Activated T-helper 1 cell treated with anti-CD3 and anti-CD28 coated beads, Interleukin-12 subunit alpha, Interleukin-12 subunit beta, Interleukin-2, Interleukin-4 antibody, amounts not matched to agents 30 ng/mL and 10 ng/mL and 1 ng/mL, durations not matched to agents 14 hours and 24 hours and 36 hours (primary cell): ENCODE data around the gene BRWD1. TPM values are rescaled to one million over a fixed set of nuclear protein-coding genes. Genes with fewer than 3 reads are reported as not detected.
"Not testable (repeated sequence)": the region's sequence is repeated elsewhere in the genome, so short reads cannot be mapped to it uniquely, and the experiment has no call there.

Source experiments
- DNase-seq: peaks from one replicate; pipeline ENCODE4 v3.0.0; 2021; ENCODE audit warnings: low spot score
- H3K27ac Mint-ChIP-seq: one replicate; pipeline ENCODE4 v1.8.0; 2021; ENCODE audit warnings: mild to moderate bottlenecking, mixed read lengths
- H3K27me3 Mint-ChIP-seq: one replicate; pipeline ENCODE4 v1.8.0; 2022; ENCODE audit warnings: mild to moderate bottlenecking, moderate library complexity, mixed read lengths; ENCODE audit not compliant: insufficient read depth
- H3K36me3 Mint-ChIP-seq: one replicate; pipeline ENCODE4 v1.8.0; 2021; ENCODE audit warnings: low read depth, mixed read lengths
- H3K4me1 Mint-ChIP-seq: one replicate; pipeline ENCODE4 v1.8.0; 2021; ENCODE audit warnings: low read depth, mixed read lengths
- H3K4me3 Mint-ChIP-seq: one replicate; pipeline ENCODE4 v1.8.0; 2021; ENCODE audit warnings: mild to moderate bottlenecking, moderate library complexity, mixed read lengths
- H3K9me3 Mint-ChIP-seq: one replicate; pipeline ENCODE4 v1.8.0; 2021; ENCODE audit warnings: mixed read lengths
- intact Hi-C: fragments of 100-400 bp; cut with micrococcal nuclease; formaldehyde crosslinking; loops from one replicate; pipeline ENCODE4 v1.15.1; 2024
- total RNA-seq: library from RNA; stranded (reverse); gene quantifications from 2 replicates; pipeline ENCODE4 v1.2.3, GENCODE V29; 2022

The BRWD1 gene
- total RNA-seq, 1 donor from 2014 or later: 34.7 TPM

GRCh38 chr21:39141502-39141901, 171.9 kb downstream of the BRWD1 start:
- intact Hi-C loops: no loop called here
- Mint-ChIP-seq H3K36me3 (no peaks in the 10 kb centered on the region), H3K4me3 (no peak overlapping the region), H3K4me1 (no peaks in the 10 kb centered on the region), H3K27me3 (peaks cover 2% of the 10 kb centered on the region), H3K27ac (no peak overlapping the region), H3K9me3 (peaks cover 5% of the 10 kb centered on the region)
- DNase-seq: no peak

- Mint-ChIP-seq H3K4me1 (no peaks in the 10 kb centered on the region), H3K4me3 (no peak overlapping the region), H3K27me3 (peaks cover 2% of the 10 kb centered on the region), H3K9me3 (no peaks in the 10 kb centered on the region), H3K36me3 (no peaks in the 10 kb centered on the region), H3K27ac (no peak overlapping the region)
- no peak for DNase-seq
- intact Hi-C loops: loop anchor here (1.0 to 5.0 kb wide), 5 partner anchors 220 to 632 kb away; partner anchors contain the start of gene ETS2
Observed at GRCh38 chr21:39137248-39138178, 175.9 kb downstream of the BRWD1 start.

GRCh38 chr21:39136711-39137110, 176.7 kb downstream of the BRWD1 start:
- Mint-ChIP-seq H3K4me3 (no peak overlapping the region), H3K36me3 (no peaks in the 10 kb centered on the region), H3K9me3 (peaks cover 3% of the 10 kb centered on the region), H3K4me1 (no peaks in the 10 kb centered on the region), H3K27me3 (peaks cover 2% of the 10 kb centered on the region), H3K27ac (no peak overlapping the region)
- no peak for DNase-seq
- intact Hi-C loops: loop anchor here (5.0 kb wide), 2 partner anchors 219 to 329 kb away; partner anchors contain the start of gene ETS2

GRCh38 chr21:39136138-39136537, 177.3 kb downstream of the BRWD1 start:
- DNase-seq, H3K27ac Mint-ChIP-seq, H3K4me3 Mint-ChIP-seq, H3K4me1 Mint-ChIP-seq, H3K9me3 Mint-ChIP-seq, H3K27me3 Mint-ChIP-seq, H3K36me3 Mint-ChIP-seq: not testable (repeated sequence)
- intact Hi-C loops: loop anchor here (5.0 kb wide), 2 partner anchors 219 to 329 kb away; partner anchors contain the start of gene ETS2

GRCh38 chr21:39134288-39134810, 179.1 kb downstream of the BRWD1 start:
- Mint-ChIP-seq H3K4me1 (no peaks in the 10 kb centered on the region), H3K36me3 (no peaks in the 10 kb centered on the region), H3K27me3 (peaks cover 6% of the 10 kb centered on the region), H3K27ac (no peak overlapping the region), H3K4me3 (no peak overlapping the region), H3K9me3 (peaks cover 3% of the 10 kb centered on the region)
- intact Hi-C loops: no loop called here
- no peak for DNase-seq

Other genes starting within 250 kb of the BRWD1 start
- gene PSMG1, start 130.2 kb downstream of the BRWD1 start, total RNA-seq: 102 and 103 TPM in 2 replicates
- 313 and 314 TPM in 2 replicates for gene HMGN1, start 35.5 kb upstream of the BRWD1 start, total RNA-seq
- gene LCA5L, start 132.1 kb upstream of the BRWD1 start, total RNA-seq: not detected in 2 replicates
- gene SH3BGR, start 138.3 kb upstream of the BRWD1 start, total RNA-seq: 0.73 and 1.7 TPM in 2 replicates